ENCODE measurements around the gene MDM4. TPM values are rescaled to one million over a fixed set of nuclear protein-coding genes. Genes with fewer than 3 reads are reported as not detected.

MDM4 gene
- total and polyA plus RNA-seq, 2 donors (not counting 1 experiment from before 2014, with no cell fraction given) = 46.6 to 374 TPM

GRCh38 chr1:204589409-204590038 lies 73.3 kb downstream of the MDM4 start:
- H4K20me1 ChIP-seq (ENCODE audit: control insufficient read depth, insufficient read depth, low read length, poor library complexity, severe bottlenecking) = no peaks in the 10 kb centered on the region
- no peak for TF ChIP-seq CTCF (IDR thresholded peaks at IDR 0.05)
- H3K79me2 ChIP-seq (ENCODE audit: control insufficient read depth, insufficient read depth, low read length) = peaks cover 5% of the 10 kb centered on the region
- Mint-ChIP-seq H3K4me1 (peaks cover 22% of the 10 kb centered on the region), H3K27me3 (no peaks in the 10 kb centered on the region), H3K9me3 (ENCODE audit: insufficient read depth) (no peaks in the 10 kb centered on the region), H3K27ac (peak overlapping the region; percentile 22), H3K4me3 (peak overlapping the region; percentile 29)
- no peak overlapping the region for H3K9ac ChIP-seq (ENCODE audit: low read length)
- no peak overlapping the region for H2AFZ ChIP-seq (ENCODE audit: insufficient read depth, low read depth, low read length, poor library complexity, severe bottlenecking)
- H3K4me1 ChIP-seq (ENCODE audit: control insufficient read depth in 2 of 2, insufficient read depth in 2 of 2, low read length in 2 of 2) = peaks cover 0 to 24% of the 10 kb centered on the region in 2 donors
- peaks cover 0 to 9% of the 10 kb centered on the region in 2 experiments for H3K36me3 ChIP-seq (replicated peaks in 1 of 2; ENCODE audit: control extremely low read depth in 1 of 2, control insufficient read depth in 1 of 2, extremely low read depth in 1 of 2, insufficient read depth in 2 of 2, low read length in 1 of 2)
- H3K27me3 ChIP-seq (replicated peaks in 1 of 4; ENCODE audit: control extremely low read depth in 1 of 4, control insufficient read depth in 3 of 4, insufficient read depth in 4 of 4, low read length in 3 of 4) = no peaks in the 10 kb centered on the region
- intact Hi-C loops (cut with micrococcal nuclease) = no loop called here
- no peak overlapping the region for H3K27ac ChIP-seq (ENCODE audit: low read length in 2 of 2)
- H3K4me3 ChIP-seq (ENCODE audit: control extremely low read depth in 1 of 5, extremely low read depth in 1 of 5, insufficient read depth in 1 of 5, low read depth in 2 of 5, low read length in 4 of 5) = no peak overlapping the region
- ATAC-seq (ENCODE audit: low read depth) (peak; percentile 37), DNase-seq (no peak)
- H3K4me2 ChIP-seq (replicated peaks; ENCODE audit: low read depth, low read length, poor library complexity, severe bottlenecking) = no peak overlapping the region
- no peaks in the 10 kb centered on the region for H3K9me3 ChIP-seq (ENCODE audit: control extremely low read depth in 1 of 3, control insufficient read depth in 2 of 3, insufficient read depth in 1 of 3, low read length in 2 of 3)
- 84% methylated on average over 2 of the region's 8 CpGs for WGBS (ENCODE audit: insufficient coverage)
- ChIA-PET CTCF (interaction anchor here (0.6 to 2.1 kb wide), 4 partner anchors 174 to 434 kb away, joined by 3 to 5 read pairs (median 3); no protein-coding TSS in a partner anchor), POLR2A (no interaction called here)

GRCh38 chr1:204591473-204592090 lies 75.4 kb downstream of the MDM4 start:
- Mint-ChIP-seq H3K4me3 (no peak overlapping the region), H3K27me3 (no peaks in the 10 kb centered on the region), H3K27ac (no peak overlapping the region), H3K9me3 (ENCODE audit: insufficient read depth) (no peaks in the 10 kb centered on the region), H3K4me1 (peaks cover 12% of the 10 kb centered on the region)
- intact Hi-C loops (cut with micrococcal nuclease) = no loop called here
- Histone ChIP-seq H3K4me2 (replicated peaks; ENCODE audit: low read depth, low read length, poor library complexity, severe bottlenecking) (no peak overlapping the region), H3K27ac (ENCODE audit: low read length in 2 of 2) (no peak overlapping the region), H4K20me1 (ENCODE audit: control insufficient read depth, insufficient read depth, low read length, poor library complexity, severe bottlenecking) (no peaks in the 10 kb centered on the region), H3K4me3 (ENCODE audit: control extremely low read depth in 1 of 5, extremely low read depth in 1 of 5, insufficient read depth in 1 of 5, low read depth in 2 of 5, low read length in 4 of 5) (no peak overlapping the region), H3K9ac (ENCODE audit: low read length) (no peak overlapping the region), H3K36me3 (replicated peaks in 1 of 2; ENCODE audit: control extremely low read depth in 1 of 2, control insufficient read depth in 1 of 2, extremely low read depth in 1 of 2, insufficient read depth in 2 of 2, low read length in 1 of 2) (peaks cover 0 to 8% of the 10 kb centered on the region in 2 experiments), H3K27me3 (replicated peaks in 1 of 4; ENCODE audit: control extremely low read depth in 1 of 4, control insufficient read depth in 3 of 4, insufficient read depth in 4 of 4, low read length in 3 of 4) (no peaks in the 10 kb centered on the region), H3K9me3 (ENCODE audit: control extremely low read depth in 1 of 3, control insufficient read depth in 2 of 3, insufficient read depth in 1 of 3, low read length in 2 of 3) (no peaks in the 10 kb centered on the region), H2AFZ (ENCODE audit: insufficient read depth, low read depth, low read length, poor library complexity, severe bottlenecking) (no peak overlapping the region), H3K4me1 (ENCODE audit: control insufficient read depth in 2 of 2, insufficient read depth in 2 of 2, low read length in 2 of 2) (peaks cover 0 to 14% of the 10 kb centered on the region in 2 donors), H3K79me2 (ENCODE audit: control insufficient read depth, insufficient read depth, low read length) (no peaks in the 10 kb centered on the region)
- CTCF ChIA-PET = no interaction called here
- POLR2A ChIA-PET = no interaction called here
- WGBS (ENCODE audit: insufficient coverage) = no CpG with 5 or more reads among the region's 3 CpGs
- no peak for ATAC-seq (ENCODE audit: low read depth)
- TF ChIP-seq EZH2 (IDR thresholded peaks at IDR 0.05; ENCODE audit: borderline replicate concordance, insufficient read depth, low read depth, low read length, poor library complexity, severe bottlenecking) (no peak), CTCF (IDR thresholded peaks at IDR 0.05) (no peak)
- no peak for DNase-seq
